GM12878 (cell line): ENCODE measurements around the gene EVA1A. TPM values are rescaled to one million over a fixed set of nuclear protein-coding genes. Genes with fewer than 3 reads are reported as not detected.

Experiments
- ATAC-seq: fragments of 200-7000 bp; cut with Tn5 transposase; 3 replicates; pipeline ENCODE4 v1.9.1; 2020; ENCODE audit warnings: mild to moderate bottlenecking, moderate library complexity
- BruUV-seq: library from RNA; stranded (reverse); fragments of 400-500 nt; replicated peaks from 2 replicates; lab custom pipeline; 2021; lab: Mats Ljungman, UMichigan
- CTCF ChIA-PET: fragments of 300-600 bp; sonication (Branson Sonifier 250); formaldehyde crosslinking; extraction: SDS; loops from one replicate; lab custom pipeline; 2021; ENCODE audit warnings: inconsistent platforms; lab: Yijun Ruan, JAX
- POLR2A ChIA-PET: fragments of 350-600 bp; formaldehyde crosslinking; extraction: SDS; loops from one replicate; lab custom pipeline; 2021; ENCODE audit warnings: inconsistent platforms; lab: Charles Lee
- RAD21 ChIA-PET: fragments of 300-600 bp; sonication (Branson Sonifier 250); formaldehyde crosslinking; loops from one replicate; lab custom pipeline; 2023; ENCODE audit warnings: antibody characterized with exemption; ENCODE audit not compliant: unreplicated experiment; lab: Charles Lee
- SMC1A ChIA-PET: fragments of 300-600 bp; sonication (Branson Sonifier 250); formaldehyde crosslinking; loops from one replicate; lab custom pipeline; 2023; ENCODE audit not compliant: unreplicated experiment, uncharacterized antibody; lab: Charles Lee
- DNase-seq: peaks from one replicate; pipeline ENCODE4 v3.0.0-alpha.2; 2011; ENCODE audit warnings: low read depth, low spot score
- FAIRE-seq: peaks from 3 replicates; lab custom pipeline; 2011; peaks lifted over from hg19 to GRCh38; lab: Jason Lieb, UNC
- H2AFZ ChIP-seq: 2 replicates; pipeline ENCODE4 v1.6.0; 2011; ENCODE audit warnings: low read depth, low read length, control low read depth; ENCODE audit not compliant: control insufficient read depth
- H3K27ac ChIP-seq: 2 replicates; pipeline ENCODE4 v1.5.1; 2011; ENCODE audit warnings: control low read depth; ENCODE audit not compliant: control insufficient read depth, insufficient read depth
- H3K27me3 ChIP-seq, 2 experiments: replicated peaks in 1 of 2; 2 replicates each; pipeline versions ENCODE4 v1.6.0 to v1.6.1; 2011; ENCODE audit warnings: low read length in 1 of 2; ENCODE audit not compliant: control insufficient read depth in 2 of 2, insufficient read depth in 2 of 2
- H3K36me3 ChIP-seq, 2 experiments: 2 replicates each; pipeline ENCODE4 v1.5.1; 2011; ENCODE audit warnings: low read length in 1 of 2; ENCODE audit not compliant: control insufficient read depth in 2 of 2, insufficient read depth in 2 of 2
- H3K4me1 ChIP-seq: 2 replicates; pipeline ENCODE4 v1.6.1; 2011; ENCODE audit warnings: mild to moderate bottlenecking, low read length, moderate library complexity, mixed read lengths; ENCODE audit not compliant: control insufficient read depth, insufficient read depth
- H3K4me2 ChIP-seq: 2 replicates; pipeline ENCODE4 v1.6.0; 2011; ENCODE audit warnings: control low read depth; ENCODE audit not compliant: control insufficient read depth, insufficient read depth
- H3K4me3 ChIP-seq: fragments of 200-600 bp; sonication (generic); 2 replicates; pipeline ENCODE4 v1.5.1; 2016
- H3K79me2 ChIP-seq: 2 replicates; pipeline ENCODE4 v1.6.0; 2011; ENCODE audit warnings: low read length; ENCODE audit not compliant: control insufficient read depth, insufficient read depth
- H3K9ac ChIP-seq: 2 replicates; pipeline ENCODE4 v1.8.0; 2011; ENCODE audit warnings: low read length, control low read depth, mixed read lengths; ENCODE audit not compliant: control insufficient read depth, insufficient read depth
- H3K9me3 ChIP-seq: replicated peaks from 3 replicates; pipeline ENCODE4 v1.5.1; 2011; ENCODE audit warnings: mild to moderate bottlenecking, low read length; ENCODE audit not compliant: control insufficient read depth, insufficient read depth
- H4K20me1 ChIP-seq: 2 replicates; pipeline ENCODE4 v1.6.0; 2011; ENCODE audit not compliant: control insufficient read depth, insufficient read depth
- CBFB ChIP-seq: IDR thresholded peaks from 2 replicates; pipeline ENCODE4 v1.6.1; 2016; ENCODE audit warnings: antibody characterized with exemption, low read depth
- SMARCA5 ChIP-seq: fragments of 450-650 bp; IDR thresholded peaks from 2 replicates; pipeline ENCODE4 v1.6.1; 2017; ENCODE audit warnings: mild to moderate bottlenecking
- WGBS: methylation state at CpG from one replicate; pipeline ENCODE4 v1.1.6; 2016; ENCODE audit warnings: low lambda C conversion rate; ENCODE audit not compliant: insufficient replicate concordance, insufficient coverage; ENCODE audit errors: missing lambda C conversion rate; 5-methylcytosine and 5-hydroxymethylcytosine counted together
- in situ Hi-C: fragments of 300-500 bp; cut with MboI; formaldehyde crosslinking; loops from 9 replicates; pipeline ENCODE4 v1.14.3; 2018; ENCODE audit warnings: mixed read lengths
- intact Hi-C: fragments of 100-400 bp; cut with micrococcal nuclease; formaldehyde crosslinking; loops from one replicate; pipeline ENCODE4 v1.14.2; 2022; ENCODE audit not compliant: unreplicated experiment
- polyA plus RNA-seq, 11 experiments: library from polyadenylated mRNA; depleted of rRNA in 4 of 11; unstranded in 6 of 11; stranded (reverse) in 5 of 11; fragments of >200 nt; fragmentation: Nextera tagmentation in 4 of 11; fragmentation: Illumina TruSeq in 1 of 11; extraction: Ambion mirVana in 4 of 11; extraction: Trizol in 1 of 11; gene quantifications; 1 replicate in 1 of 11; 2 replicates in 10 of 11; pipeline versions ENCODE4 v1.2.1 to v1.2.3, GENCODE V29; 2011 to 2016; ENCODE audit warnings: inconsistent platforms in 2 of 11, missing spikeins in 2 of 11, low read depth in 1 of 11
- total RNA-seq, 4 experiments: library from RNA; depleted of rRNA in 3 of 4; stranded (reverse); fragments of >200 nt in 3 of 4; fragmentation: Illumina TruSeq in 1 of 4; extraction: Trizol in 1 of 4; gene quantifications; 2 replicates each; pipeline versions ENCODE4 v1.2.1 to v1.2.3, GENCODE V29; 2013 to 2021
- TF ChIP-seq, protein P1 (sequence below): fragments of 450-650 bp; IDR thresholded peaks from 2 replicates; pipeline ENCODE4 v1.6.1; 2017; ENCODE audit warnings: mild to moderate bottlenecking, moderate library complexity
- TF ChIP-seq, protein P2 (sequence below): IDR thresholded peaks from 2 replicates; pipeline ENCODE4 v1.6.1; 2012; ENCODE audit warnings: low read depth, low read length, improper control_type of control experiment

EVA1A gene
- total and polyA plus RNA-seq, 10 of the 15 experiments (the other 5 are each of a cell fraction or from before 2014, with no cell fraction given) = 0.13 to 1.0 (median 0.34) TPM; not detected in 5

GRCh38 chr2:75491129-75491753 lies 69.5 kb downstream of the EVA1A start (continued):
- TF ChIP-seq, protein P1, sequence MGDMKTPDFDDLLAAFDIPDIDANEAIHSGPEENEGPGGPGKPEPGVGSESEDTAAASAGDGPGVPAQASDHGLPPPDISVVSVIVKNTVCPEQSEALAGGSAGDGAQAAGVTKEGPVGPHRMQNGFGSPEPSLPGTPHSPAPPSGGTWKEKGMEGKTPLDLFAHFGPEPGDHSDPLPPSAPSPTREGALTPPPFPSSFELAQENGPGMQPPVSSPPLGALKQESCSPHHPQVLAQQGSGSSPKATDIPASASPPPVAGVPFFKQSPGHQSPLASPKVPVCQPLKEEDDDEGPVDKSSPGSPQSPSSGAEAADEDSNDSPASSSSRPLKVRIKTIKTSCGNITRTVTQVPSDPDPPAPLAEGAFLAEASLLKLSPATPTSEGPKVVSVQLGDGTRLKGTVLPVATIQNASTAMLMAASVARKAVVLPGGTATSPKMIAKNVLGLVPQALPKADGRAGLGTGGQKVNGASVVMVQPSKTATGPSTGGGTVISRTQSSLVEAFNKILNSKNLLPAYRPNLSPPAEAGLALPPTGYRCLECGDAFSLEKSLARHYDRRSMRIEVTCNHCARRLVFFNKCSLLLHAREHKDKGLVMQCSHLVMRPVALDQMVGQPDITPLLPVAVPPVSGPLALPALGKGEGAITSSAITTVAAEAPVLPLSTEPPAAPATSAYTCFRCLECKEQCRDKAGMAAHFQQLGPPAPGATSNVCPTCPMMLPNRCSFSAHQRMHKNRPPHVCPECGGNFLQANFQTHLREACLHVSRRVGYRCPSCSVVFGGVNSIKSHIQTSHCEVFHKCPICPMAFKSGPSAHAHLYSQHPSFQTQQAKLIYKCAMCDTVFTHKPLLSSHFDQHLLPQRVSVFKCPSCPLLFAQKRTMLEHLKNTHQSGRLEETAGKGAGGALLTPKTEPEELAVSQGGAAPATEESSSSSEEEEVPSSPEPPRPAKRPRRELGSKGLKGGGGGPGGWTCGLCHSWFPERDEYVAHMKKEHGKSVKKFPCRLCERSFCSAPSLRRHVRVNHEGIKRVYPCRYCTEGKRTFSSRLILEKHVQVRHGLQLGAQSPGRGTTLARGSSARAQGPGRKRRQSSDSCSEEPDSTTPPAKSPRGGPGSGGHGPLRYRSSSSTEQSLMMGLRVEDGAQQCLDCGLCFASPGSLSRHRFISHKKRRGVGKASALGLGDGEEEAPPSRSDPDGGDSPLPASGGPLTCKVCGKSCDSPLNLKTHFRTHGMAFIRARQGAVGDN = no peak
- TF ChIP-seq, protein P2, sequence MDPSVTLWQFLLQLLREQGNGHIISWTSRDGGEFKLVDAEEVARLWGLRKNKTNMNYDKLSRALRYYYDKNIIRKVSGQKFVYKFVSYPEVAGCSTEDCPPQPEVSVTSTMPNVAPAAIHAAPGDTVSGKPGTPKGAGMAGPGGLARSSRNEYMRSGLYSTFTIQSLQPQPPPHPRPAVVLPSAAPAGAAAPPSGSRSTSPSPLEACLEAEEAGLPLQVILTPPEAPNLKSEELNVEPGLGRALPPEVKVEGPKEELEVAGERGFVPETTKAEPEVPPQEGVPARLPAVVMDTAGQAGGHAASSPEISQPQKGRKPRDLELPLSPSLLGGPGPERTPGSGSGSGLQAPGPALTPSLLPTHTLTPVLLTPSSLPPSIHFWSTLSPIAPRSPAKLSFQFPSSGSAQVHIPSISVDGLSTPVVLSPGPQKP = no peak
- no peak for TF ChIP-seq CBFB

GRCh38 chr2:75489721-75490120 lies 71.0 kb downstream of the EVA1A start:
- ChIA-PET POLR2A (no interaction called here), CTCF (no interaction called here), SMC1A (interaction anchor here (1.2 kb wide), 1 partner anchor 438 kb away, joined by 3 read pairs; no protein-coding TSS in a partner anchor), RAD21 (no interaction called here)
- Histone ChIP-seq H3K79me2 (no peaks in the 10 kb centered on the region), H2AFZ (no peak overlapping the region), H3K36me3 (no peaks in the 10 kb centered on the region), H3K4me2 (no peak overlapping the region), H3K4me3 (no peak overlapping the region), H3K9ac (no peak overlapping the region), H4K20me1 (no peaks in the 10 kb centered on the region), H3K27me3 (no peaks in the 10 kb centered on the region), H3K4me1 (no peaks in the 10 kb centered on the region), H3K27ac (no peak overlapping the region), H3K9me3 (no peaks in the 10 kb centered on the region; the same call in 2 of the 3 replicates)
- FAIRE-seq (no peak), ATAC-seq (no peak), DNase-seq (no peak)
- in situ Hi-C loops = no loop called here
- intact Hi-C loops = no loop called here
- no TSS peak for BruUV-seq
- no peak for TF ChIP-seq SMARCA5
- WGBS = 43% methylated on average over 2 of the region's 2 CpGs
